H1 (cell line): ENCODE measurements around the gene TMEM212.

Source experiments
- BRCA1 ChIP-seq: IDR thresholded peaks from 2 replicates; pipeline ENCODE4 v1.6.1; 2012; ENCODE audit warnings: low read depth, low read length, improper control_type of control experiment
- MAX ChIP-seq: IDR thresholded peaks from 2 replicates; pipeline ENCODE4 v1.6.1; 2012; ENCODE audit warnings: inconsistent platforms
- POLR2AphosphoS5 ChIP-seq: IDR thresholded peaks from 2 replicates; pipeline ENCODE4 v1.6.1; 2011; ENCODE audit warnings: low read depth, low read length
- USF2 ChIP-seq: IDR thresholded peaks from 2 replicates; pipeline ENCODE4 v1.6.1; 2011; ENCODE audit warnings: low read length, improper control_type of control experiment

- TF ChIP-seq POLR2AphosphoS5, result no peak
- TF ChIP-seq MAX, result no peak
- no peak for TF ChIP-seq USF2
- TF ChIP-seq BRCA1, result no peak
Measured at GRCh38 chr3:171811913-171812335, 31.2 kb upstream of the TMEM212 start.
